H1 (cell line): ENCODE results near the gene TRMT44. TPM values are rescaled to one million over a fixed set of nuclear protein-coding genes. Genes with fewer than 3 reads are reported as not detected.
A peak's percentile ranks its signal among the peaks of the same experiment; 100 is the strongest.

ENCODE experiments used
- CTCF ChIA-PET: fragments of 300-600 bp; sonication (Branson Sonifier 250); formaldehyde crosslinking; loops from one replicate; lab custom pipeline; 2021; ENCODE audit not compliant: partially characterized antibody; lab: Charles Lee
- POLR2A ChIA-PET: fragments of 300-600 bp; sonication (Branson Sonifier 250); formaldehyde crosslinking; loops from one replicate; lab custom pipeline; 2021; ENCODE audit warnings: inconsistent platforms; ENCODE audit not compliant: partially characterized antibody; lab: Charles Lee
- DNase-seq, 2 experiments: peaks; one replicate each; pipeline versions ENCODE4 v3.0.0 to v3.0.0-alpha.2; 2010 to 2022; ENCODE audit warnings: low spot score in 2 of 2, low read depth in 1 of 2, mixed read lengths in 1 of 2
- FAIRE-seq: peaks from 2 replicates; lab custom pipeline; 2011; peaks lifted over from hg19 to GRCh38; lab: Jason Lieb, UNC
- H2AFZ ChIP-seq: 2 replicates; pipeline ENCODE4 v1.8.1; 2012; ENCODE audit warnings: low read length, inconsistent platforms
- H2AK5ac ChIP-seq: 2 replicates; pipeline ENCODE4 v1.6.1; 2013; ENCODE audit warnings: low read depth, low read length
- H2BK120ac ChIP-seq: replicated peaks from 2 replicates; pipeline ENCODE3; 2013; ENCODE audit warnings: low read depth, low read length, inconsistent platforms
- H2BK12ac ChIP-seq: 2 replicates; pipeline ENCODE4 v1.6.1; 2013; ENCODE audit warnings: low read depth, low read length
- H2BK15ac ChIP-seq: 2 replicates; pipeline ENCODE4 v1.6.1; 2013; ENCODE audit warnings: low read length
- H2BK20ac ChIP-seq: 2 replicates; pipeline ENCODE4 v1.6.1; 2013; ENCODE audit warnings: low read length
- H2BK5ac ChIP-seq: 2 replicates; pipeline ENCODE4 v1.6.1; 2013; ENCODE audit warnings: low read depth, low read length
- H3K14ac ChIP-seq: 2 replicates; pipeline ENCODE4 v1.6.1; 2013; ENCODE audit warnings: inconsistent platforms; ENCODE audit not compliant: insufficient read length
- H3K18ac ChIP-seq: 2 replicates; pipeline ENCODE4 v1.6.1; 2013; ENCODE audit warnings: low read length; ENCODE audit errors: extremely low read depth
- H3K23ac ChIP-seq: 2 replicates; pipeline ENCODE4 v1.6.1; 2013; ENCODE audit warnings: inconsistent platforms; ENCODE audit not compliant: insufficient read length
- H3K23me2 ChIP-seq: 2 replicates; pipeline ENCODE4 v1.6.1; 2013; ENCODE audit warnings: low read depth, low read length
- H3K27ac ChIP-seq: 2 replicates; pipeline ENCODE4 v1.6.1; 2011; ENCODE audit warnings: low read depth, low read length, inconsistent platforms
- H3K27me3 ChIP-seq, 4 experiments: replicated peaks in 1 of 4; 1 replicate in 1 of 4; 2 replicates in 3 of 4; pipeline versions ENCODE4 v1.6.1 to v1.8.1; 2011 to 2013; ENCODE audit warnings: low read length in 3 of 4, mild to moderate bottlenecking in 3 of 4, inconsistent platforms in 2 of 4, mixed read lengths in 2 of 4, moderate library complexity in 1 of 4; ENCODE audit not compliant: control insufficient read depth in 3 of 4, insufficient read depth in 3 of 4; ENCODE audit errors: extremely low read depth in 1 of 4
- H3K36me3 ChIP-seq, 4 experiments: 2 replicates each; pipeline versions ENCODE4 v1.6.1 to v1.8.1; 2011 to 2013; ENCODE audit warnings: mild to moderate bottlenecking in 4 of 4, low read length in 3 of 4, moderate library complexity in 2 of 4, control low read depth in 1 of 4, inconsistent platforms in 1 of 4; ENCODE audit not compliant: insufficient read depth in 4 of 4, control insufficient read depth in 2 of 4
- H3K4ac ChIP-seq: replicated peaks from 2 replicates; pipeline ENCODE3; 2013; ENCODE audit warnings: low read length, low read depth, mixed read lengths, inconsistent platforms; ENCODE audit not compliant: insufficient read length
- H3K4me1 ChIP-seq, 4 experiments: replicated peaks in 1 of 4; 1 replicate in 1 of 4; 2 replicates in 3 of 4; pipeline versions ENCODE4 v1.6.1 to v1.8.1; 2011 to 2013; ENCODE audit warnings: low read length in 3 of 4, inconsistent platforms in 2 of 4, mixed read lengths in 1 of 4; ENCODE audit not compliant: insufficient read depth in 4 of 4, control insufficient read depth in 3 of 4
- H3K4me2 ChIP-seq, 2 experiments: 2 replicates each; pipeline versions ENCODE4 v1.6.1 to v1.8.1; 2011 to 2013; ENCODE audit warnings: low read depth in 2 of 2, low read length in 2 of 2, control low read depth in 1 of 2, inconsistent platforms in 1 of 2, mild to moderate bottlenecking in 1 of 2; ENCODE audit not compliant: insufficient read depth in 1 of 2
- H3K4me3 ChIP-seq, 4 experiments: fragments of 200-600, 300-600 bp in 1 of 4; sonication (generic), shearing (Covaris generic), sonication (Bioruptor Twin) in 1 of 4; 2 replicates each; pipeline versions ENCODE4 v1.5.1 to v1.8.1; 2011 to 2016; ENCODE audit warnings: low read length in 4 of 4, low read depth in 3 of 4, control low read depth in 2 of 4, inconsistent platforms in 2 of 4, mild to moderate bottlenecking in 2 of 4, mixed read lengths in 1 of 4, moderate library complexity in 1 of 4; ENCODE audit not compliant: insufficient read depth in 2 of 4; ENCODE audit errors: extremely low read depth in 1 of 4
- H3K56ac ChIP-seq: replicated peaks from 2 replicates; pipeline ENCODE3; 2013; ENCODE audit warnings: low read depth, mild to moderate bottlenecking, mixed read lengths, low read length, inconsistent platforms; ENCODE audit not compliant: insufficient read length
- H3K79me1 ChIP-seq: 2 replicates; pipeline ENCODE4 v1.6.1; 2013; ENCODE audit warnings: low read depth, low read length, control low read depth
- H3K79me2 ChIP-seq, 2 experiments: 2 replicates each; pipeline versions ENCODE4 v1.6.1 to v1.8.1; 2012 to 2013; ENCODE audit warnings: low read length in 2 of 2, mild to moderate bottlenecking in 2 of 2, inconsistent platforms in 1 of 2; ENCODE audit not compliant: insufficient read depth in 2 of 2, control insufficient read depth in 1 of 2
- H3K9ac ChIP-seq, 4 experiments: replicated peaks in 1 of 4; 1 replicate in 1 of 4; 2 replicates in 3 of 4; pipeline versions ENCODE4 v1.6.1 to v1.8.1; 2011 to 2013; ENCODE audit warnings: low read depth in 3 of 4, low read length in 3 of 4, control low read depth in 2 of 4, mild to moderate bottlenecking in 2 of 4, moderate library complexity in 2 of 4, inconsistent platforms in 1 of 4; ENCODE audit errors: extremely low read depth in 1 of 4
- H3K9me3 ChIP-seq, 2 experiments: 2 replicates each; pipeline versions ENCODE4 v1.6.1 to v1.8.1; 2012 to 2013; ENCODE audit warnings: mild to moderate bottlenecking in 2 of 2, moderate library complexity in 2 of 2, control low read depth in 1 of 2, inconsistent platforms in 1 of 2, low read depth in 1 of 2, low read length in 1 of 2, mixed read lengths in 1 of 2; ENCODE audit not compliant: insufficient read depth in 2 of 2
- H4K20me1 ChIP-seq, 2 experiments: replicated peaks in 1 of 2; 2 replicates each; pipeline versions ENCODE3 to v1.8.1; 2011 to 2013; ENCODE audit warnings: inconsistent platforms in 2 of 2, low read length in 2 of 2, mild to moderate bottlenecking in 1 of 2; ENCODE audit not compliant: insufficient read depth in 2 of 2, control insufficient read depth in 1 of 2
- H4K5ac ChIP-seq: 2 replicates; pipeline ENCODE4 v1.6.1; 2013; ENCODE audit warnings: low read length, low read depth, mixed read lengths, inconsistent platforms; ENCODE audit not compliant: insufficient read length
- H4K8ac ChIP-seq: 2 replicates; pipeline ENCODE4 v1.8.0; 2013; ENCODE audit warnings: mild to moderate bottlenecking, moderate library complexity, low read length, inconsistent platforms; ENCODE audit not compliant: insufficient read depth; ENCODE audit errors: extremely low read depth
- H4K91ac ChIP-seq: replicated peaks from 2 replicates; pipeline ENCODE3; 2013; ENCODE audit warnings: low read length, mixed read lengths, inconsistent platforms; ENCODE audit not compliant: insufficient read length
- ASH2L ChIP-seq: fragments of 200-600, 300-600 bp; sonication (generic); IDR thresholded peaks from one replicate; pipeline ENCODE4 v1.7.1; 2017; ENCODE audit warnings: low read length
- BACH1 ChIP-seq: IDR thresholded peaks from 2 replicates; pipeline ENCODE4 v1.6.1; 2012; ENCODE audit warnings: low read length, improper control_type of control experiment
- BRCA1 ChIP-seq: IDR thresholded peaks from 2 replicates; pipeline ENCODE4 v1.6.1; 2012; ENCODE audit warnings: low read depth, low read length, improper control_type of control experiment
- CEBPB ChIP-seq: IDR thresholded peaks from 2 replicates; pipeline ENCODE4 v1.6.1; 2012; ENCODE audit warnings: low read depth, low read length
- CHD1 ChIP-seq: IDR thresholded peaks from 2 replicates; pipeline ENCODE4 v1.6.1; 2012; ENCODE audit warnings: low read depth, low read length, improper control_type of control experiment
- CHD2 ChIP-seq: IDR thresholded peaks from 2 replicates; pipeline ENCODE4 v1.6.1; 2012; ENCODE audit warnings: low read length, improper control_type of control experiment
- GTF2F1 ChIP-seq: IDR thresholded peaks from 2 replicates; pipeline ENCODE4 v1.6.1; 2012; ENCODE audit warnings: low read depth, low read length, improper control_type of control experiment, borderline replicate concordance
- JUN ChIP-seq: IDR thresholded peaks from 2 replicates; pipeline ENCODE4 v1.6.1; 2011; ENCODE audit warnings: low read depth, mild to moderate bottlenecking, improper control_type of control experiment, low read length
- PHF8 ChIP-seq: fragments of 200-600 bp; sonication (generic); conservative IDR thresholded peaks from 2 replicates; pipeline ENCODE4 v1.7.1; 2012; ENCODE audit warnings: low read depth, mild to moderate bottlenecking, inconsistent platforms, low read length, moderate library complexity
- POLR2AphosphoS5 ChIP-seq: IDR thresholded peaks from 2 replicates; pipeline ENCODE4 v1.6.1; 2011; ENCODE audit warnings: low read depth, low read length
- RNF2 ChIP-seq: fragments of 200-900, 300-1000 bp; sonication (generic); IDR thresholded peaks from 2 replicates; pipeline ENCODE4 v1.7.1; 2016; ENCODE audit warnings: borderline replicate concordance, low read depth, mild to moderate bottlenecking, antibody characterized with exemption, low read length; ENCODE audit not compliant: poor library complexity, severe bottlenecking; ENCODE audit errors: missing control alignments
- SIRT6 ChIP-seq: IDR thresholded peaks from one replicate; pipeline ENCODE4 v1.7.1; 2012; ENCODE audit warnings: low read length, inconsistent platforms
- SP2 ChIP-seq: IDR thresholded peaks from 2 replicates; pipeline ENCODE4 v1.6.1; 2012; ENCODE audit warnings: mild to moderate bottlenecking, low read length, inconsistent platforms
- TCF12 ChIP-seq: IDR thresholded peaks from 2 replicates; pipeline ENCODE4 v1.6.1; 2011; ENCODE audit warnings: low read depth, mild to moderate bottlenecking, low read length
- ZNF274 ChIP-seq: IDR thresholded peaks from 2 replicates; pipeline ENCODE4 v1.7.0; 2012; ENCODE audit warnings: low read length, borderline replicate concordance; ENCODE audit errors: extremely low read depth
- WGBS, 2 experiments: shearing (Covaris generic) in 1 of 2; methylation state at CpG; one replicate each; pipeline versions ENCODE4 v1.1.6 to v1.1.7; 2013 to 2015; ENCODE audit warnings: low lambda C conversion rate in 2 of 2, mixed read lengths in 2 of 2, inconsistent platforms in 1 of 2, low coverage in 1 of 2, missing lambda C conversion rate in 1 of 2; ENCODE audit not compliant: insufficient replicate concordance in 2 of 2, insufficient coverage in 1 of 2, insufficient read length in 1 of 2; ENCODE audit errors: extremely low coverage in 1 of 2, missing lambda C conversion rate in 1 of 2; 5-methylcytosine and 5-hydroxymethylcytosine counted together
- polyA plus RNA-seq, 7 experiments: library from polyadenylated mRNA; depleted of rRNA in 3 of 7; stranded (reverse) in 5 of 7; unstranded in 2 of 7; fragments of >200 nt in 5 of 7; fragments of 200-250 nt in 2 of 7; gene quantifications; 1 replicate in 5 of 7; 2 replicates in 1 of 7; 4 replicates in 1 of 7; pipeline versions ENCODE4 v1.2.1 to v1.2.3, GENCODE V29; 2011 to 2013; ENCODE audit warnings: missing spikeins in 2 of 7, mixed read lengths in 2 of 7
- total RNA-seq: library from RNA; stranded (reverse); fragmentation: NEBNext Ultra II Directional; extraction: Animal tissue kit (Norgen Biotek cat#: 25700); gene quantifications from 2 replicates; pipeline ENCODE4 v1.2.1, GENCODE V29; 2021

TRMT44 gene
- total and polyA plus RNA-seq, 2 of the 8 experiments (the other 6 are each of a cell fraction or from before 2014, with no cell fraction given), result 8.6 to 23.9 TPM

GRCh38 chr4:8508266-8508665, 67.7 kb downstream of the TRMT44 start:
- Histone ChIP-seq H3K36me3 (no peaks in the 10 kb centered on the region), H2BK120ac (no peak overlapping the region), H2BK12ac (0 out of 2 replicates have a peak overlapping the region, but pooled peaks have one; percentile 50), H2AK5ac (peak overlapping the region; percentile 82; the same call in 1 of the 2 replicates), H4K8ac (no peak overlapping the region), H3K4me1 (peaks cover 6 to 24% (median 14%) of the 10 kb centered on the region in 4 experiments), H2BK15ac (no peak overlapping the region), H3K23me2 (no peaks in the 10 kb centered on the region), H3K27ac (no peak overlapping the region), H3K27me3 (no peaks in the 10 kb centered on the region; a peak in 3 of 7 replicates), H3K79me1 (no peaks in the 10 kb centered on the region), H2AFZ (no peak overlapping the region), H4K91ac (no peak overlapping the region), H3K9me3 (peaks cover 0 to 3% of the 10 kb centered on the region in 2 experiments; a peak in 1 of 4 replicates), H3K4me3 (no peak overlapping the region), H3K4me2 (no peak overlapping the region), H4K5ac (no peak overlapping the region), H2BK5ac (no peak overlapping the region), H3K56ac (no peak overlapping the region), H2BK20ac (peak overlapping the region; percentile 32; the same call in 1 of the 2 replicates), H3K18ac (no peak overlapping the region; the same call in 1 of the 2 replicates), H3K4ac (no peak overlapping the region), H3K14ac (no peak overlapping the region), H3K23ac (no peak overlapping the region), H4K20me1 (no peaks in the 10 kb centered on the region), H3K79me2 (no peaks in the 10 kb centered on the region), H3K9ac (no peak overlapping the region)
- no peak for DNase-seq
- POLR2A ChIA-PET, result no interaction called here
- WGBS, 2 experiments, result 91% methylated on average over 13 of the region's 13 CpGs; no CpG with 5 or more reads in 1 of the 2 experiments
- CTCF ChIA-PET, result interaction anchor here (0.9 to 1.4 kb wide), 2 partner anchors 13 to 31 kb away, joined by 3 read pairs; no protein-coding TSS in a partner anchor
- FAIRE-seq, result no peak
- TF ChIP-seq JUN (no peak), ASH2L (no peak), PHF8 (no peak), ZNF274 (no peak), RNF2 (no peak), BRCA1 (no peak), SP2 (no peak), GTF2F1 (no peak), TCF12 (no peak), CHD1 (no peak), POLR2AphosphoS5 (no peak), BACH1 (no peak), SIRT6 (no peak), CHD2 (no peak), CEBPB (no peak)
